GM21576 (cell line): ENCODE measurements around the gene OSBPL5.

ENCODE experiments used
- ATAC-seq: cut with Tn5 transposase; IDR thresholded peaks from one replicate; pipeline ENCODE4 v1.9.1; 2021; ENCODE audit warnings: mild to moderate bottlenecking, moderate library complexity; ENCODE audit not compliant: unreplicated experiment

The OSBPL5 gene

DNA sequence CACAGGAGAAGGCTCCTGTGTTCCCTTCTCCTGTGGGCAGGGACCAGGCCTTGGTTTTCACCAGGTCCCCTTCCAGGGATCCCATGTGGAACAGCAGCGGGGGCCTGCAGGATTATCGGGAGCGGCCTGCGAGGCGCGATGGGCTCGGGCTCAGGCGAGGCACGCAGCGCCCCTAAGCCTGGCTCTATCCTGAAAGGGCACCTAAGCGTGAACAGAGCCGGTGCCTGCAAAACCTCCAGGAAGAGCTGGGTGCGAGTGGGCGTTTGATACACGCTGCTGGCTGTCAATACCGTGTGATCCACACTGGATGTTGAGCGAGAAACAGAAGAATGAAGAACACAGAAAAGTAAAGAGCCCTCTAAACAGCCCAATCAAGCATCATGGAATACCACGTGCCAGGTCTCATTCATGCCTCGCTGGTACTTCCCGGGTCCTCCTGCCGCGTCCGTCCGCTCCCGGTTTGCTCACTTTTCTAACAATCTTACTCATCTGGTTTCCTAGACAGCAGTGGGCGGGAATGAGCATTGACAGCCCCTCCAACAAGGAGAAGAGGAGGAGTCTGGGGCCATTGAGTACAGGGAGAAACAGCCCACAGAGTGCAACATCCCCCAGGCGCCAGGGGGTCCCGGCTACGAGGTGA is 12.5 kb downstream of the OSBPL5 start:
- no peak for ATAC-seq

DNA sequence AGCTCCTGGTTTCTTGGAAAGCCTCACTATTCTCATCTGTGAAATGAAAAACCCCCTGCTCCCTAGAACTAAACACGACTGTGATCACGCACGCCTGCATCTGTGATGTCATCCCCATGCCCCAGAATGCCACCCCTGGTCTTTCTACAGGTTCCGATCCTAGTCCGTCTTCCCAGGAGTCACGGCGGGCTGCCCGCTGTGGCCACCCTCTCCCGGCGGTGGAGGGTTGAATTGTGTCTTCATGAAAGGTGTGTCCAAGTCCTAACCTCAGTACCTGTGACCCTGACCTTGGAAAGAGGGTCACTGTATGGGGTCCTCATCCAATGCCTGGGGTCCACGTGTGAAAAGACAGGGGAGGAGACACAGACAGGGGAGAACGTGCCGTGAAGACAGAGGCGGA is 14.4 kb downstream of the OSBPL5 start:
- no peak for ATAC-seq

DNA sequence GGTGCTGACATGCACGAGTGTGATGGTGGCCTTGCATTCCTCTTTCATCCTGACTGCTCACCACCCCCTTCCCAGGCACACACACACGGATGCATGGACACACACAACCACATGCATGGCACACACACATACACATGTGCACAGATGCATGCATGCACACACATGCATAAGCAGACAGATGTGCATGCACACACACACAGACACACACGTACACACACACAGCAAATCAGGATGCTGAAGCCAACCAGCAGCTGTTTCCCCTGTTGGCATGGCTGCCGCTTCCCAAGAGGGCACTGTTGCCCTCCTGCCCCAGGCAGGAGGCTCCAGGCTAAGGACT is 15.3 kb downstream of the OSBPL5 start:
- ATAC-seq, result no peak

DNA sequence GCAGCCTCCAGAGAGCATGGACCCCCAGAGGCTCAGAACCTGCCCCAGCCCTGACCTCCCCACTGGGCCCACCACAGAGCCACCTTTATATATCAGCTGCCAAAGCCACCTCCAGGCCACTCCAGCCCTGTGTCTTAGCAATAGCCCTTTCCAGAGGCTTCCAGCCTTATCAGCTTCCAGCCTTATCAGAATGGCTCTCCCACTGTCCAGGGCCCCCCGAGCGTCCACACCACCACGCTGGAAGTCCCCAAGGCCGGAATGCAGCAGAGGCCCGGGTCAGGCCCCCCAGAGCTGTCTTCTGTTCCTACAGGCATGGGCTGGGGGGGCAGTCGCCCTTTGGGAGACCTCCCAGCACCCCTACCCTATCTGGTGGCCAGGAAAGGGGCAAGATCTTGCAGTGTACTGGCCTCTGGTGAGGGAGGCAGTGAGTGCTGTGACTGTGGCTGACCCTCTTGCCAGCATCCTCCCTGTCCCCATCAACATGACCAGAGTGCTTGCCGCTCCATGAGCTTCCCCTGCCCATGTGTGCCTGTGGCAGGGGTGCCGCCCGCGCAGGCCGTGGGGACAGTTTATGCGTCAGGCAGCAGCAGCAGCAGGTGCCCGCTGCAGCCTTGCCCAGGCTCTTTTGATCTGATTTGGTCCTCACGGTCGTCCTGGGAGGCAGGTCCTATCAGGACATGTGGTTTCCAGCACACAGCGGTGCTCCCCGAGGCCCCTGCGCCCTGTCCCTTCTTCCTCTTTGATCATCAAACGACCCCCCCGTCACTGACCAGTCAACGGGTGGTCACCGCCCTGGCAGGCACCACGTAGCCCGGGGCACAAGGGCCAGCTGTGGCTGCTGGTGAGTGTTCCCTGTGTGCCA is 15.9 kb downstream of the OSBPL5 start:
- no peak for ATAC-seq

DNA sequence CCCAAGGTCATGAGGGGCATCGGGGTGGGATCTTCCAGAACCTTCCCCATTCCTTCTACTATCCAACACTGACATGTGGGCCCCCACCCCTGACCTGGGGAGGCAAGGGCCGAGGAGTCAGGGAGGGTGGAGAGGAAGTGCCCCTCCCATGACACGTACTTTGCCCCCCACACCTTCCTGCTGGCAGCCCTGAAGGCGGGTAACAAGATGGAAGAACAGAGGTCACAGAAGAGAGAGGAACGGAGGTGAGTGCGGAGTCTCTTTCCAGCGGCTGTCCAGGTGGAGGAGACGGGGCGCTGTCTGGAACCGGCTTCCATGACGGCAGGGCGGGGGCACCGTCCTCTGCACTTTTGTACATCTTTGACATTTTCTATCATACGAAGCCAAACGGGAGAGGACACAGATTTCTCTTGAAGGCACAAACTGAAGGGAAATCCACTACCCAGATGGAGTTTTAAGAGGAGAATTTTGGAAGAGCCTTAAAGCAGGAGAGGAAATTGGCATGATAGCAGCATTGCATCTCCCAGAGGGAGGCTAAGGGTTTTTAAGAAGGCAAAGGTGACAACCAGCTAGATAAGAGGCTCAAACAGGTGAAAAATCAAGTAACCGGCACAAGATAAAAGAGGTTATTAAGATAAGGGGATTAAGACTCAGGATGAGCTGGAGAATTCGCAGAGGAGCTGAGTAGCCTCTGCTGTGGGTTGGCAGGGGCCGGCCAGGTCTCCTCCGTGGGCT is 16.7 kb downstream of the OSBPL5 start:
- ATAC-seq, result no peak

DNA sequence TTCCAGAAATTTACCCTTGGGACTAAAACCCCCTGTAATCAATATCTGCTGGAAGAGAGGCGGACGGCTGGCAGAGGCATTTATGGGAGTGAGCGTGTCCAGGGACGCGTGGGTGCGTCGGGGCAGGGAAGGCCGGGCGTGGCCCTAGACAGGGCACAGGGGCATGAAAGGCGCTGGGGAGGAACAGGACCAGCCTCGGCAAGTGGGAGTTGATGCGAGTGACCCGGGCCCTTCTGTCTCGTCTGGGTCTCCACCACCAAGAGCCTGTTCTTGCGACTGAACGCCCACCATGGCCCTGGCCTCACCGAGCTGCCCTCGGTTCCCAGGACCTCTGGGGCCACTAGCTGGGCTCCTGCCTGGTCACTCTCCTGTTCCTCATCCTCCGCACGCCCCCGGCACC is 17.5 kb downstream of the OSBPL5 start:
- no peak for ATAC-seq

DNA sequence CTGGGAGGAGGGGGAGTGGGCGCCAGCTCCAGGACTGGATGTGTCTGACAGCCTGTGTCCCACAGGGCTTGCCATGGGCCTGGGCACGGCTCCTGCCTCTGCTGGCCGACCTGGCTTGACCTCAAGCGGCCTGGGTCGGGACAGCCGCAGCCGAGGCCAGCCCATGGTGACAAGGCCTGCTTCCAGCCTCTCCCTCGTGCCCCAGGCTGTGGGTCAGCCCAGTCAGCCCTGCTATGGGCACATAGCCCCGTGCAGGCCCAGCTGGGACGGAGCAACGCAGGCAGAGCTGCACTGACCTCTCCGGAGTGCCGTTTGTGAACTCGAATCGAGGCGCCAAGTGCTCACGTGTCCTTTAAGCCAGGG is 17.9 kb downstream of the OSBPL5 start:
- ATAC-seq, result no peak

DNA sequence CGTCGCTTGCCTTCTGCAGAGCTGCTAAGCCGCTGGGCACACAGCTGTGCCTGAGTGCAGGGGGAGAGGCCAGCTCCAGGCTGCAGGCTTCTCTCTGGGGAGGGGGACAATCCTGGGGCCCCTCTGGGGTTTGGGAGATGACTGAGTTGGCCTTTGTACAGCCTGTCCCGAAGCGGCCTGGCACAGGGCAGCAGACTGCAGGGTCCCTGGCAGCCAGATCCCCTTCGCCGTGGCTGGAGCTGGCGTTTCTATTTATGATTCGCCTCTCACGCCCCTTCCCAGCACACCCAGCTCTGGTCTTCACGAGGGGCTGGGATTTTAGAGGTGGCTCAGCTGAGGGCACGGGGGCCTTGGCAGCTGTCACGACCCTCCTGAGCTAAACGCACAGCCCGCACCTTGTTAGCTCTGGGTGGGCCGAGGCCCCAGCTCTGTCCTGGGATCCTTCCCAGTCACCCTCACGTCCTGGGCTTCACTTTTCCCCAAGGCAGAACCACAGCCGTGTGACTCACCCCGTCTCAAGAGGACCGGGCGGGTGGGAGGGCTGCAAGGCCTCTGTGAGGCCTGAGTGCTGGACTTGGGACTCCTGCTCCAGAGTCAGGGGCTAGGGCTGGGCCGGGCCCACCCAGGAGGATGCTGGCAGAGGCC is 18.4 kb downstream of the OSBPL5 start:
- no peak for ATAC-seq

DNA sequence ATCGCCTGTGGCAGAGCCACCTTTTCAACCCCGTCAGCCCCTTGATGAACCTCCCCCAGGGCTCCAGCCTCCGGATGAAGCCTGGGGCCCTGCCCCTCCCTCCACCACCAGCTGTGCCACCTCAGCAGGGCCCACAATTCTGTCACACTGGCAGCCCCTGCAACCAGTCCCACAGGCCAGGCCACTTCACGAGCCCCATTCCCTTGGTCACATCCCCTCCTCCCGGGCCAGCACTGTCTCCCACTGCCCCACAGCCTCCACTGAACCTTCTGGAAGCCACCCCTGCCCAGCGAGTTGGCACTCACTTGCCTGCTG is 19.9 kb downstream of the OSBPL5 start:
- ATAC-seq, result no peak

DNA sequence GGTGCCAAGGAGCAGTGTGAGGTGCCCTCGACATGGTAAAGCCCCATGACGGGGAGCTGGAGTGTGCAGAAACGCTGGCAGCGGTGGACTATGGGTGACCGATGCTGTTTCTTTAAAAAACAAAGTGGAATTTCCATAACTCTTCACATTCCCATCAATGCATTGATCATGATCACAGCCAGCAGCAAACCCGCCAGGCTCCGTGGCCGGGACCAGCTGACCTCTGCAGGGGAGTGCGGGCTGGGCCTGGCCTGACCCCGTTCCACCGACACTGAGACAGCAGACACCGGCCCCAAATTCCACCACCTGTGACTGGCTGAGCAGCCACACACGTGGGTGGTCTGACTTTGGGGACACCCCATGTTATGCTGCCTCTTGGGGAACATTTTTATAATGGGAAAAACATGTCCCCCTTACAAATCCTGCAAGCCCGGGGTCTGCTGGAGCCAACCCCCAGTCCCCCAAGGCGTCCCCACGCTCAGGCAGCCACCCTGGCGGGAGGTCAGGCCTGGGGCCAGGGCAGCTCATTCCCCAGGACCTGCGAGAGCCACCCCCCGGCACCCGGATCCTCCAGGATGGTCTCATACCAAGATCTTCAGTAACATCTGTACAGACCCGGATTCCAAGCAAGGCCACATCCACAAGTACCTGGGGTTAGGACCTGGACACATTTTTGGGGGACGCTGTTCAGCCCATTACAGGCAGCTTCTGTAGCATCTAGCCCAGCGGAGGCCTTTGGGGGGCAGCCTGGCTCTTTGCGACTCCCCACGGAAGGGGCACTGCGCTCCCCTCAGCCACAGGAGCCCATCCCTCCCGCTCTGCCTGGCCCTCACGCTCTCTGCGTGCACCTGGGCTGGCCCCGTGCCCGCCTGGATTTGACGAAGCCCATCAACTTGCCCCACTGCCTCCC is 20.6 kb downstream of the OSBPL5 start:
- ATAC-seq, result no peak

DNA sequence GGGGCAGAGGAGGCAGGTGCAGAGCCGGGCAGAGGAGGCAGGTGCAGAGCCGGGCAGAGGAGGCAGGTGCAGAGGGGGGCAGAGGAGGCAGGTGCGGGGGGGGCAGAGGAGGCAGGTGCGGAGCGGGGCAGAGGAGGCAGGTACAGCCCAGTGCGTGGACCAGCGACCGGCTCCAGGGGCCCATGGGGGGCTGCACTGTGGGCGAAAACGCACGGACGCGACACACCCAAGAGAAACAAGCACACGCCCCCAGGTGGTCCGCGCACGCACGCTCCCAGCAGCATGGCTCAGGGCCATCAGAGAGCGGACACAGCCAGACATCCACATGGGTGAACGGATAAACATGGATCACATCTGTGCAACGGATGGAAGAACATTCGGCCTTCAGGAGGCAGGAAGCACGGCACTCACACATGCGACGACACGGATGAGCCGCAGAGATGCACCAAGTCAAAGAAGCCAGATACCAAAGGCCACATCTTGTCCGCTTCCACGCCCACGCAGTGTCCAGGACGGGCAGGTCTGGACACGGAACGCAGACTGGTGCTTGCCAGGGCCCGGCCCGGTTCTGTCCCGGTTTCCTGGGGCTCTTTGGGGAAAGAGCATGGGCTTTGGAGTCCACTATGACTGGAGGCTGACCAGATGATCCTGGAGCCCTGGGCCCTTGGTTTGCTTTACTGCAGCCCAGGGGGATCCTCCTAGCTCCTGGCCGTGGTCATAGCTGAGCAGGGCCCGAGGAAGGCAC is 21.8 kb downstream of the OSBPL5 start:
- no peak for ATAC-seq

DNA sequence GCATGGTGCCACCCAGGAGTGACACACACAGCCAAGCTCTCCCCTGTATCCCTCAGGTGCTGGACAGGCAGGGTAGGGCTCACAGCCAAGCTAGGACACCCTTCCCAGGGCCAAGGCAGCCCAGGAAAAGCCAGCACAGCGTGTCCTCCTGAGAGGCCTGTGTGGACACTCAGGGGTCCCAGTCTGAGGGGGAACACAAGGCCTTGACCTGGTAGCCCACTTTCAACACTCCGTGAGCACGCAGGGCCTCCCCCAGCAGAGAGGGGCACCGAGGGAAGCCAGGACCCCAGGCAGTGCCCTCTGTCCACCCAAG is 24.9 kb downstream of the OSBPL5 start:
- no peak for ATAC-seq

DNA sequence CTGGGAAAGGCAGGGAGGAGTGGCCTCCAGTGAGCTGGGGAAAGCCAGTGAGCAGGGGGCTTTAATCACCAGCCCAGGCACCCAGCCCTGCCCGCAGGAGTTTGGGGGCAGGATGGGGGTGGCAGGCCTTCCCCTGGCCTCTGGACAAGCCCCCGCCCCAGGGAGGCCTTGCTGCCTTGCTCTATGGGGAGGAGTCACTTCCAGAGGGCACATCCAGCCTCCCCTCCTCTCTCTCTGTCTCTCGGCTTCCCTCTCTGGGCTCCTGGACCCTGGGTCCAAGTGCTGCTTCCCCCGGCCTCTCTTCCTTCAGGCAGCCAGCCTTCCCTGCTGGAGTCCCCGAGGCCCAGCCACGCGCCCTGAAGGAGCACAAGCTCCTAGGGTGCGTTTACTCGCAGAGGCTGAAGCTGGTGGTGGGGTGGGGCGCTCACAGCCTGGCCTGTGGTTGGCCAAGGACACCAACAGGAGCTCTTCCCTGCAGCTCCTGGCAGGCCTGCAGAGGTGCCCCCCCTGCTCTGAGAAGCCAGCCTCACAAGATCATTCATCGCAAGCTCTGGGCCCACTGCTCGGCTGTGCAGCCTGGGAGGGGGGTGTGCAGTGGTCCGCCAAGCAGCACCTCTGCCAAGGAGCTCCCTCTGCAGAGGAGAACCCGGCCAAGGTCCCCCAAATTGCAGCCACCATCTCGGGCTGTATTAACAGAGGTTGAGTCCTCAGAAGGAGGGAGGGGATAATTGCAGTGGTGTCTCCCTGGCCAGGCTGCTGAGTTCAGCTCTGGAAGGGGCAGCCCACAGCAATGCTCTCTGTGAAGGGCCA is 25.4 kb downstream of the OSBPL5 start:
- no peak for ATAC-seq

DNA sequence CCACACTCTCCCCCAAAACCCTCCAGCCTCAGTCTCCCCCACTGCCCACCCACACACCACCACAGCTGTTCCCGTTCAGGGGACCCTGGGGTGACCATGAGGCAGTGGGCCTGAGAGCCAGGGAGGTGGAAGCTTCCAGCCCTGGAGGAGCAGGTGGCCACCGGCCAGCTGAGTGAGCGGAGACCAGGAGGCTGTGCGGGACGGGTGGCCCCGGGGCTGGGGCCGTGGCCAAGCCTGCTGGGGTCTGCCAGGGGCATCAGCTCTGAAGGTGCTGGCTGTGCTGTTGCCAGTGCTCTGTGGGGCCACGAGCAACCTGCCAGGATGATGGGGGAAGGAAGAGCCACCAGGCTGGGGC is 26.0 kb downstream of the OSBPL5 start:
- no peak for ATAC-seq

DNA sequence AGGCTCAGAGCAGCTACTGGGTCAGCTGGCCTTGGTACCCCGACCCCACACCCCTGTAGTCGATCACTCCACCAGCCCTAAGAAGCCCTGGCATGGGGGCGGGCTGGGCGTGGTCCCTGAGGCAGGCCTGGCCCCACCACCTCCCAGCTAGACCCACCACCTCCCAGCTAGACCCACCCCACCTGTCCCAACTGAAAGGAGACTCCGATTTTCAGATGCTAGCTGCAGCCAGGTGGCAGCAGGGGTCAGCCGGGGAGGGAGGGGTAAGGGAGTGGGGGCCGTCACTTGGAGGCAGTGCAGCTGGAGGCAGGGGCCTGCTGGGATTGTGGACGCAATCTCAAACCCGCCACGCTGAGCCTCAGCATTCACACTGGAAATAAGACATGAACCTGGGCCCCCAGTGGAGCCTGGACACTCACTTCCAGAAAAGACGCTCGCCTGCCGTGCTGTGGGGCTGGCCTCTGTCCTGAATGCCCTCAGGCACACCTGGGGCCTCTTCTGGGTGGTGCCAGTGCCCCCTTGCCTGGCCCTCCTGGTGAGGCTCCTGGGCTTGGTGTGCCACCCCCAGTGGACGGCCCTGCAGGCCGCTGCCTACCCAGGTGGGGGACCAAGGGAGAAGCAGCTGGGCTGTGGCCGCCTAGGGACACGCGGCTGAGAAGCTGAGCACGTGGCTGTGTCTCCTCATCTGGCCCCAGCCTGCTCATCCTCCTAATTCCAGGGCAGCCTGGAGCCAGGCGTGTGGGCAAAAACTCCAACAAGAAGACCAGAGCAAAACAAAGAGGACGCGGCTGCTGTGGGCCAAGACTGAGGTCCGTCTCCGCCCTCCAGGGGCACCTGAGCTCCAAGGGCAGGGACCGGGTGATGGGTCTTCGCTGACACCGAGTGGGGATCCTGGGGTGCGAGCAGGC is 26.7 kb downstream of the OSBPL5 start:
- ATAC-seq, result no peak

DNA sequence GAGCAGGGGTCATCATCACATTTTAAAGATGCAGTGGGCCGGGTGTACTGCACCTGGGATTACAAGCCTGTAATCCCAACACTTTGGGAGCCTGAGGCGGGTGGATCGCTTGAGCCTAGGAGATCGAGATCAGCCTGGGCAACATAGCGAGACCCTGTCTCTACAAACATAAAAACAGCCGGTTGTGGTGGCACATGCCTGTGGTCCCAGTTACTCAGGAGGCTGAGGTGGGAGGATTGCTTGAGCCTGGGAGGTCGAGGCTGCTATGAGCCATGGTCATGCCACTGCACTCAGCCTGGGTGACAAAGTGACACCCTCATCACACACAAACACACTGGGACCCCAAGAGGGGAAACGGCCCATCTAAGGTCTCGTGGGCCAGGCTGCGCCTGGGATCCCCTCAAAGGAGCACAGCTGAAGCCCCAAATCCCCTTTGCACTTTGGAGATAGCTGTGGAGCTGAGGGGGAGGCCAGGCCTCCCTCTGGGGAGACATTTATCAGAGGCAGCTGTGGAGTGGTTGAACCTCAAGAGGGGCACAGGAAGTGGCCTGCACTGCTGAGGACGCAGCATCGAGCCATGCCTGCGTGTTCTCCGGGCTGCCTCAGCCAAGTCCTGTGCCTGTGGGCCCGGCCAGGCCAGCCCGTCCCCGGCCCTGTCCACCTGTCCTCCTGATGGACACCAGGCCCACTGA is 27.5 kb downstream of the OSBPL5 start:
- ATAC-seq, result no peak

DNA sequence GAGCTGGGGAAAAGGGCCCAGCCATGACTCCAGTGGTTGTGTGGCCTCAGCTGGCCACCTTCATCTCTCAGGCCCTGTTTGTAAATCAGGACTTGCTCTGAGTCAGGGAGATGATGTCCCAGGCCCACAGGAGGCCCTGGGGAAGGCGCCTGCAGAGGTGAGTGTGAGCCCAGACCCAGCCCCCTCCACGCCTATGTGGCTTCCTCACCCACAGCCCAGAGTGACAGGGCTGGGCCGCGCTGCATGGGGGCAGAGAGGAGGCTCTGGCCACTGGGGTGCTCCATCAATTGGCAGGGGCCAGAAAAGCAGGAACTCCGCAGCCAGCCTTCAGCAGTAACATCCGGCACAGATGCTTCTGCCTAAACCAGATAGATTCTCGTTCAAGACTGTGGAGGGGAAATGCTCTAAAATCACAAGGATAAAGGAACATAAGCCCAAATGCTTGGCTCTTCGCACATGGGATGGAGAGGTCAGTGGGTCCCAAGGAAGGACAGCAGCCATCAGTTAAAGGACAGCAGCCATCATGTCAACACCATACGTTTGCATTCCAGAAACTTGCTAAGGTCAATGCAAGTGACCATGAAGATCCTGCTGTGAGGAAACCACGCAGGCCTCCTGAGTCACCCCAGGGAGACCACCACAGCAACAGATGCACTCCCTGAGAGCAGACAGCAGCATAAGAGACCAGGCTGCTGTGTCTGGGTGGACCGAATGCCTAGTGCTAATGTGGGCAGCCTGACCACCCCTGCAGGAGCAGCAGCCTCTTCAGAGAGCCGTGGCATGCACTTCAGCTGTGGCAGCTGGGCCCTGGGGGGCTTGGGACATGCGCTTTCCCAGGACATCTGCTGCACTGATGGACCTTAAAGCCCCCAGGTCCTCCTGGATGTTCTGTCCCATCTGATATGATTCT is 28.3 kb downstream of the OSBPL5 start:
- no peak for ATAC-seq
